ENCODE results near the gene TMEM185B. TPM values are rescaled to one million over a fixed set of nuclear protein-coding genes. Genes with fewer than 3 reads are reported as not detected.
A peak's percentile ranks its signal among the peaks of the same experiment; 100 is the strongest.
"Not testable (repeated sequence)": the region's sequence is repeated elsewhere in the genome, so short reads cannot be mapped to it uniquely, and the experiment has no call there.

TMEM185B gene
- total RNA-seq, 4 donors from 2014 or later = 22.8 to 40.0 (median 30.4) TPM

- Histone ChIP-seq H3K27me3 (no peaks in the 10 kb centered on the region), H3K4me3 (no peak overlapping the region), H3K9me3 (no peaks in the 10 kb centered on the region), H3K4me1 (peaks cover 37% of the 10 kb centered on the region), H3K36me3 (no peaks in the 10 kb centered on the region), H3K27ac (no peak overlapping the region)
- peak in 1 of 2 donors; percentile 27 for DNase-seq (ENCODE audit: low spot score in 2 of 2)
- 93% methylated on average over 6 of the region's 6 CpGs for WGBS
- TF ChIP-seq EP300 (IDR thresholded peaks at IDR 0.05) = no peak
- TF ChIP-seq POLR2AphosphoS5 (IDR thresholded peaks at IDR 0.05) = no peak
- TF ChIP-seq POLR2A (IDR thresholded peaks at IDR 0.05) = no peak
- TF ChIP-seq, protein P1, sequence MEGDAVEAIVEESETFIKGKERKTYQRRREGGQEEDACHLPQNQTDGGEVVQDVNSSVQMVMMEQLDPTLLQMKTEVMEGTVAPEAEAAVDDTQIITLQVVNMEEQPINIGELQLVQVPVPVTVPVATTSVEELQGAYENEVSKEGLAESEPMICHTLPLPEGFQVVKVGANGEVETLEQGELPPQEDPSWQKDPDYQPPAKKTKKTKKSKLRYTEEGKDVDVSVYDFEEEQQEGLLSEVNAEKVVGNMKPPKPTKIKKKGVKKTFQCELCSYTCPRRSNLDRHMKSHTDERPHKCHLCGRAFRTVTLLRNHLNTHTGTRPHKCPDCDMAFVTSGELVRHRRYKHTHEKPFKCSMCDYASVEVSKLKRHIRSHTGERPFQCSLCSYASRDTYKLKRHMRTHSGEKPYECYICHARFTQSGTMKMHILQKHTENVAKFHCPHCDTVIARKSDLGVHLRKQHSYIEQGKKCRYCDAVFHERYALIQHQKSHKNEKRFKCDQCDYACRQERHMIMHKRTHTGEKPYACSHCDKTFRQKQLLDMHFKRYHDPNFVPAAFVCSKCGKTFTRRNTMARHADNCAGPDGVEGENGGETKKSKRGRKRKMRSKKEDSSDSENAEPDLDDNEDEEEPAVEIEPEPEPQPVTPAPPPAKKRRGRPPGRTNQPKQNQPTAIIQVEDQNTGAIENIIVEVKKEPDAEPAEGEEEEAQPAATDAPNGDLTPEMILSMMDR (IDR thresholded peaks at IDR 0.05) = no peak
Measured at GRCh38 chr2:120235681-120236080, 12.5 kb upstream of the TMEM185B start.

- H3K9me3 ChIP-seq; H3K27ac ChIP-seq; H3K4me3 ChIP-seq; DNase-seq (ENCODE audit: low spot score in 2 of 2); H3K27me3 ChIP-seq; H3K36me3 ChIP-seq: not testable (repeated sequence)
- peaks cover 41% of the 10 kb centered on the region for H3K4me1 ChIP-seq
- WGBS = 93% methylated on average over 2 of the region's 2 CpGs
Measured at GRCh38 chr2:120235158-120235557, 12.0 kb upstream of the TMEM185B start.

- H3K27me3 ChIP-seq = no peaks in the 10 kb centered on the region
- no peak overlapping the region for H3K27ac ChIP-seq
- H3K4me1 ChIP-seq = peaks cover 27% of the 10 kb centered on the region
- no peak overlapping the region for H3K4me3 ChIP-seq
- H3K36me3 ChIP-seq = no peaks in the 10 kb centered on the region
- DNase-seq (ENCODE audit: low spot score in 2 of 2) = peak in 1 of 2 donors; percentile 27
- WGBS = 93% methylated on average over 5 of the region's 5 CpGs
- TF ChIP-seq POLR2A (IDR thresholded peaks at IDR 0.05) (no peak), POLR2AphosphoS5 (IDR thresholded peaks at IDR 0.05) (no peak), EP300 (IDR thresholded peaks at IDR 0.05) (no peak)
- TF ChIP-seq, protein P1 (IDR thresholded peaks at IDR 0.05) = no peak
- no peaks in the 10 kb centered on the region for H3K9me3 ChIP-seq
Measured at GRCh38 chr2:120233292-120233691, 10.1 kb upstream of the TMEM185B start.

DNA sequence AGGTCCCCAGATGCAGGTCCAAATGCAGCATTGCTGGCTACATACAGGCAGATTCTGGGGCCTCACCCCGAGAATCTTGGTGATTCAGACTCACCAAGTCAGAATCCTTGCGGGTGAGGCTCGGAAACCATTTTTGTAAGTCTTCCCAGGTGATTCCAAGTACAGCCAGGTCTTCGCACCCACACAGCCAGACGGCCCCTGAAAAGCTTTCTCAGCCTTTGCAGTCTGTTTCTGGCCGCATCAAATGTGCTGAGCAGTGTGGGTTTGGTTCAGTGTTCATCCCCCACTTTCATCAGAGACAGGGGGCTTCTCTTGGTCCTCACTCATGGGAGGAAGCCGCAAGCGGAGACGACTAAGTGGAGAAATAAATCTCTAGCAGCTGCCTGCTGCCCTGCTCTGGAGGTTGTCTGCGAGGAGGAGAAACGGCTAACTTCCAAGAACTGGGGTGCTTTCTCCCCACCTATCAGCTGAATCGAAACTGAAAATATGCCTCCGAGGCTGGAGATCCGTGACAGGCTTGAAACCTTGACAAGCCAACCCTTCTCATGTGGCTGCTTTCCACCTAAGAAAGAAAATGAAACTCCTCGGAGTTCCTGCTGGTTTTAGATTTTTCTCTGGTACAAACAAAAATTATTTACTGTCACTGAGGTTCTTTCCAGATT is 8.9 kb upstream of the TMEM185B start:
- Histone ChIP-seq H3K4me1 (peaks cover 23% of the 10 kb centered on the region), H3K4me3 (peak overlapping the region; percentile 45), H3K9me3 (no peaks in the 10 kb centered on the region), H3K27ac (peak overlapping the region; percentile 37), H3K36me3 (no peaks in the 10 kb centered on the region), H3K27me3 (no peaks in the 10 kb centered on the region)
- TF ChIP-seq POLR2AphosphoS5 (IDR thresholded peaks at IDR 0.05) (no peak), EP300 (IDR thresholded peaks at IDR 0.05) (no peak), POLR2A (IDR thresholded peaks at IDR 0.05) (no peak)
- TF ChIP-seq, protein P1 (IDR thresholded peaks at IDR 0.05) = no peak
- peak; percentile 52 to 69 for DNase-seq (ENCODE audit: low spot score in 2 of 2)
- WGBS = 9% methylated on average over 12 of the region's 15 CpGs

DNA sequence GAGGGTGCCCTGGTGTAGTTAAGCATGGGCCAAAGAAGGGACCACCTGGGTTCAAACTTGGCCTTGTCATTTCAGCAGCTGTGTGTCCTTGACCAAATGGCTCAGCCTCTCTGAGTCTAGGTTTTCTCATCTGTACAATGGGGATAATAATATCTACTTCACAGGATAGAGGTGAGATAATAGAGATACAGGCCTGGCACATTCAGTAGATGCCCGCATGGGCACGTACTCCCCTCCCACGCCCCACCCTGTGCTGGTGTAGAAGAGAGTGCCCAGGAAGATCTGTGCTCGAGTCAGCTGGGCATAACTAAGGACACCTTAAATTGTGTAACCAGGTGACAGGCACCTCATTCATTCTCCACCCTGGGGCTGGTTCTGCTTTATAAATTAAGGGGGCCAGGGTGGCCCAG is 8.4 kb upstream of the TMEM185B start:
- no peaks in the 10 kb centered on the region for H3K36me3 ChIP-seq
- H3K27me3 ChIP-seq = no peaks in the 10 kb centered on the region
- peak; percentile 35 to 39 for DNase-seq (ENCODE audit: low spot score in 2 of 2)
- H3K4me3 ChIP-seq = peak overlapping the region; percentile 45
- H3K27ac ChIP-seq = peak overlapping the region; percentile 37
- TF ChIP-seq POLR2AphosphoS5 (IDR thresholded peaks at IDR 0.05) = no peak
- TF ChIP-seq POLR2A (IDR thresholded peaks at IDR 0.05) = no peak
- no peak for TF ChIP-seq EP300 (IDR thresholded peaks at IDR 0.05)
- TF ChIP-seq, protein P1 (IDR thresholded peaks at IDR 0.05) = no peak
- WGBS = 55% methylated on average over 2 of the region's 4 CpGs
- H3K4me1 ChIP-seq = peaks cover 23% of the 10 kb centered on the region
- H3K9me3 ChIP-seq = no peaks in the 10 kb centered on the region

All from suprapubic skin (tissue), 4 donors.